Measurements from ENCODE around the gene MMAA.
"Not testable (repeated sequence)": the region's sequence is repeated elsewhere in the genome, so short reads cannot be mapped to it uniquely, and the experiment has no call there.

The MMAA gene

DNA sequence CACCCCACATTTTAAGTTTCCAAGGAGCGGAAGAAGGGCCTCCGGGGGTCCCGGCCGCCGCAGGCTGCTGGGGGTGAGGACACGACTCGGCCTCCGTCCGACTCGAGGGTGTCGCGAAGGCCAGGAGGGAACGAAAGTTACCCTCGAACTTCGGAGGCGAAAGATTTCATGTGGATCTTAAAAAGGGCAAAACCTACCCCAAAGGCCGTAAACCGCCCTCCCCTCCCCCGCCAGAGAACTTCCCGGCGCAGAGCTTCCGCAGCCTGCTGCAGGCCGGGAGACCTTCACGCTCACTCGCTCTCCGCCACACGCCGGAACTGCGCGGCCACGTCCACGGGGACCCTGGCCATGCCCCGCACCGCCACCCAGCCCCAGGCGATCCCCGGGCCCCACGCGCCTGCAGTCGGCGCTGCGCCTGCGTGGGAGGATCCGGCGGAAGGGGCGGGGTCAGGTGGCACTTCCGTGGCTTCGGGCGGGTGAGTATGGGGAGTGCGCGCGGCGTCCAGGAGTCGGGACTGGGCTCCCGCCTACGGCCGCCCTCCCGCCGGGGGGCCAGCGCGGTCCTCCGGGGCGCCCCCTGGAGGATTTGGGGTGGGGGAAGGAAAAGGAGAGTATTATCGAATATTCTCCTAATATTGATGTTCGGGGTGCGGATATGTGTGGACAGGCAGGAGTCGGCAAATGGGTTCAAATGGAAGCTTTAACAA, at the start of gene MMAA:
MMAA (plus strand) TSS at position 454 of the 707 bp plus-strand sequence. CDS start 19,755 bp downstream, outside the sequence.
- peak; percentile 81 to 92 for DNase-seq

DNA sequence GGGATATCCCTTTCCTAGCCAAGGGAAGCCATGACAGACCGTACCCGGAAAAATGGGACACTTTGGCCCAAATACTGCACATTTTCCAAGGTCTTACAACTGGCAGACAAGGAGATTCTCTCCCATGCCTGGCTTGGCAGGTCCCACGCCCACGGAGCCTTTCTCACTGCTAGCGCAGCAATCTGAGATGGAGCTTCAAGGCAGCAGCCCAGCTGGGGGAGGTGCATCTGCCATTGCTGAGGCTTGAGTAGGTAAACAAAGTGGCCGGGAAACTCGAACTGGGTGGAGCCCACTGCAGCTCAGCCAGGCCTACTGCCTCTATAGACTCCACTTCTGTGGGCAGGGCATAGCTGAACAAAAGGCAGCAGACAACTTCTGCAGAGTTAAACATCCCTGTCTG, 44.6 kb upstream of the MMAA start:
- DNase-seq = not testable (repeated sequence)

DNA sequence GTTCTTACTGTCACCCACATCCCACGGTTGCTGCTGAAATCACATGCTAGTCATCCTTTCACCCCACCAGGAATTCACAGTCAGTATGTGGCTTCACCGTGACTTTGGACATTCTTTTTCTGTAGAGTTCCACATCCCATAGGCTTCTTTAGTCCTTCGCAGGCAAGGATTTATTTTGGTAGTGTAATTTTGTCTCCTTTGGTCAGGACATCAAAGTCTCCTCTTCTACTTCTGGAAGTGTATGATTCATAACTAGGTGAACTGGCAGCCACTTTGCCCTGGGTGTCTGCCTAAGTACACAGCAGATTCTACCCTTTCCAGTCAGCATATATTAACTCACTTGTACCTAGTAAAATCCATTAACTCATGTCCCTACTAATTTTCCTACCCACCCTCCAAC, 38.3 kb upstream of the MMAA start:
- no peak for DNase-seq

DNA sequence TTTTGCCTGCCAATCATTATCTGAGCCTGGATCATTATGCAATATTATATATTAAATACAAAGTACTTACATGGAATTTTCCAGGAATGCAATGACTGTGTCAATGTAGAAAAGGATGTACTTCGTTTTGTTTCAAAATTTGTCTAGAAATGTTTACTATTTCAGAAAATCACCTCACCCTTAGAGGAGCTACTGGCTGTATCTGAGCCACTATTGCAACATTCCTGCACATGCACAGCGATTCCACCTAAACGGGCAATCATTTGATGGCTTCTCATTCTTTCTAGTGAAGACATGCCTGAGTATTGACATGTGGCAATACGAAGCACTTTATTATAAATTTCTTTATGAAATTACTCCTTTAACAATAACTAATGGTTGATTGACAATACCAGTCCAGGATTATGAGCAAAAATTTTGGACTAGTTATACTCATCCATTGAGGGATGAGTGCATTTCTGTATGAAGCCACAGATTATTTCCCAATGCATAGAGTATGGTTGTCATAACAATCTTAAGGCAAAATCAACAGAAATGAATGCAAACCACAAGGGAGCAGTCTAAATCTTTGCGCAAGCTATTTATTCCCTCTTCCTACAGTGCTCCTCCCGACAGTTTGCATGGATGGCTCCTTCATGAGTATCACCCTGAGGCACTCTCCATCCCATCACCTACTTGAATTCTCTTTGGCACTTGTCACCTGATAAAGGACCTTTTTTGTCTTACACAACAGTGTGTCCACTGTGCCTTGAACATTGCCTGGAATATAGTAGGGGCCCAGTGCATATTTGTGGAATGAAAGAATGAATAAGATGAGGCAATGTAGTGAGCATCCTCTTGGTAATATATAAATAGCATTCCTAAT, 35.8 kb upstream of the MMAA start:
- no peak for DNase-seq

DNA sequence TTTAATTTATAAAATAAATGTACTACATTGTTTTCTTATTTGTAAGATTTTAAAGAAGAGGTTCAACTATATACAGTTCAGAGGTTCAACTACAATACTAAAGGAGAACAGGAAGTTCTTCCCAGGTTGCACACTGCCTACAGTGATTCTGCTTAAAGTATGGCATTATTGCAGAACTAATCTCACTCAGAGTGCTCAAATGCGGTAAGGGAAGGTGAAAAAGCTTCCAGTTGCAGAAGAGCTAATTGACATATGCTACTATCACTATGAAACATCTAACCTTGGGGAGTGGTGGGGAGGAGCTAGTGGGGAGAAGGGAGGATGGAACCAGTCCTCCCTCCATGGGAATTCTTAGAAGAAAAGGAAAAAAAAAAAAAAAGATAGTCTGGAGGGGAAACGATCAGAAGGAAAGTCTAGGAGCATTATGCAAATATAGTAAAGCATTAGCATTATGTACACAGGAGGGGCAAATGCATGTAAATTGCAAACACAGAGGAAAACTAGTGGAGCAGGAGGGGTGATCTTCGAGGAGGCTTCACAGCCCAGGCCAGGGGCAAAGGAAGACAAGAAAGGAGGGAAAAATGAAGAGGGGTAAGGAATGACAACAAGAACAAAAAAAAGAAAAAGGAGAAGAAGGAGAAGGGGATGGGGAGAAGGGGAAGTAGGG, 32.0 kb upstream of the MMAA start:
- DNase-seq = no peak

DNA sequence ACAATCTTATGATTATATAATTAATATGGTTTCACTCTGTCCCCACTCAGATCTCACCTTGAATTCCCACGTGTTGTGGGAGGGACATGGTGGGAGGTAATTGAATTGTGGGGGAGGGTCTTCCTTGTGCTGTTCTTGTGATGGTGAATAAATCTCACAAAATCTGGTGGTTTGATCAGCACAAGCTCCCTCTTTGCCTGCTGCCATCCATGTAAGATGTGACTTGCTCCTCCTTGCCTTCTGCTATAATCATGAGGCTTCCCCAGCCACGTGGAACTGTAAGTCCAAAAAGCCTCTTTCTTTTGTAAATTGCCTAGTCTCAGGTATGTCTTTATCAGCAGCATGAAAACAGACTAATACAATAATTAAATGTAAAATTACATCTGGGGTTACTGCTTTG, 29.8 kb upstream of the MMAA start:
- not testable (repeated sequence) for DNase-seq

DNA sequence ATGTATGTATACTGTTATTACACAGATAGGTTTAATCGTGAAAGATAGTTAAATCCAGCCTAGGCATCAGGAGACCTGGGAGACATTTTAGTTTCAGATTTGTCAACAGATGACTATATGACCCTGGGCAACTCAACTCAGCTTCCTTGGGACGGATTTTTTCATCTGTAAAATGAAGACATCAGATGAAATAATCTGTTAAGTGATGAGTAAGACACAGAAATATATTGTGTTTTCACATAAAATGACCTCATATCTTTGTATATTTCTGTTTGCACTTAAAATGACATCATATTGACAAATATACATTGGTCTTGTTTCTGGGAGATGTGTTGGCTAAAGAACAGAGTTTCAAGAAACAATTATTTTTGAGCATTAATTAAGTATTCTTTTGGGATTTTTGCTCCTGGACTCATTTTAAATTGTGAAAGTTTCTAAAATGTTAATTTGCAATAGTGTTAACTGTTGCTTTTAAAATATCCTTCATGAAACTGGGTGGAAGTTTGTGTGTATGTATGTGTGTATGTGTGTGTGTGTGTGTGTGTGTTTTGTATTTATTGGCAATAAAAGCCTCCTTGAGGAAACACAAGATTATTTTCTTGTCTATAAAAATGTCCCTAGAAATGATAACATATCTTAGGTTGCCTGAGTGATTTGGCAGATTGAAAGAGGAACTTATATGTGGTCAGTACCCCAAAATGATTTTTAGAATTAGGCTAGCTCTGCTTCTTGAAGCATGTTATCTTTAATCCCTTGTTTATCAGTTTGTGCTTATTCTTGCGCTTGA, 29.1 kb upstream of the MMAA start:
- DNase-seq = no peak

DNA sequence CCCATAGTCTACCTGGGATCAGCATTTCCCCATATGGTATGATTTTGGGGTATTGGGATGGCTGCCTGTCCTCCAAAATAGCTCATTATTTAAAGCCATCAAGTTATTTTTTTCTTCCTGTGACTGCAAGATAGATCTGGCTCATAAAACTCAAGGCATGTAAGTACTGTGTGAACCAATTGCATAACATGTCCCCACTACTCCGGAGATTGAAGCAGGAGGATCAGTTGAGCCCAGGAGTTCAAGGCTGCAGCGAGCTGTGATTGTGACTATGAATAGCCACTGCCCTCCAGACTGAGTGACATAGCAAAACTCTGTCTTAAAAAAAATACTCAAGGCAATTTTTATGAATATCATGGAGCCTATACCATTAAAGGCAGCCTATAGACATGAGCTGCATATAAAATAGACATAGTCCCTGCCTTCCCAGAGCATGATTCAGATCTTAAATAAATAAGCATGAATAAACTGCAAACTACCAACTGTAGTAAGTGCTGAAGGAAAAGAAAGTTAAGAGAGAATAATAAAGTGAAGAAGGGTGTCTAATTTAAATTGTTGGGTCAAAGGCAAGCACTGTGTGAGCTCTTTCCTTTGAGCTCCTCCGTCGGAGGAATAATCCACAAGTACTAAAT, 16.9 kb upstream of the MMAA start:
- DNase-seq = no peak

DNA sequence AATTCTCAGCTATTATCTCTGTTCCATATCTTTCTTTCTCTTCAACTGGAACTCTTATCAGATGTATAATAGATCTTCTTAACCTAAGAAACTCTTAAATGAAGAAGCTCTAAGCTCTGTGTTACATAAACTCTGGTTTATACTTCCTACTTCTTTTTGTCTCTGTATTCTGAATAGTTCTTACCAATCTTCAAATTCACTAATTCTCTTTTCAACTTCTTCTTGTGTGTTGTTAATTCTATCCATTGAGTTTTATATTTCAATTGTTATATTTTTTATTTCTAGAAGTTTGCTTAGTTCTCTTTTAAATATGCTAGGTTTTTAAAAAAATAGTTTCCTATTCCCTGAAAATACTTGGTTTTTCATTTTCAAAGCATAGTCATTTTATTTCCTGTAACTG, 13.2 kb upstream of the MMAA start:
- DNase-seq = no peak

DNA sequence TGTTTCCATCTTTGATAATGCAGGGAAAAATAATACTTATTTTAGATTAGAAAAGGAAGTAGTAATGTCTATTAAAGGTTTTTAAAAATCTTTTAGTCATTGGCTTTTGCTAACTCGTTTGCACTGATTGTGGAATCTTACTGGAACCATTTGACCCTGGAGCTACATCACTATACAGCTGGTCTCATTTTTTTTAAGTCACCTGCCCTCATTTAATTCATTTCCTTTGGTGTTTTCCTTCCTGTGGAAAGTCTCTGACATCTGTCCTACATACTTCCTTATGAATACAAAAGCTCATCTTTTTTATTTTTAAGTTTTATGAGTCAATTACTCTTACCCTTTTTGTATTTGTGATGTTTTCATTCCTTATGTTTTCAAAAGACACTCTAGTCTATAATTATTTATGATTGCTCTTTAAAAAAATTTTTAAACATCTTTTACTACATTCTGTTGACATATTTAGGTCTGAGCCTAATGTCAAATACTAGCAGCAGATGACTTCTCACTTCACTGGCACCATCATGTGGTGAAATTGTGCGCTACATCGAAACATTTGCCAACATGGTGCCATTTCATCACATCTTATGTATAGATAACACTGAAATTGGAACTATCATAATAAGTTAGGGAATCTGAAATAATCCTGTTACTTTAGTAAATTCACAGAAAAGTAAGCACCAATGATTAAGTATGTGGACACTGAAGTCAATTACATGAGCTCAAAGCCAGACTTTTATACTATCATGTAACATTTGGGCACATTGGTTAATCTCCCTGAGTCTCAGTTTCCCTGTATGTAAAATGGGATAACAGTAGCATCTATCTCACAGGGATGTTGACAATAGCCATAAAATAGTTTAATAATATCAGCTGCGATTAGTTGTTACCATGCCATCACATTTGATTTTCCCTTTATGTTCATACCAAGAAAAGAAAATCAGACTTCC, 9.4 kb upstream of the MMAA start:
- DNase-seq = peak; percentile 16 to 54

DNA sequence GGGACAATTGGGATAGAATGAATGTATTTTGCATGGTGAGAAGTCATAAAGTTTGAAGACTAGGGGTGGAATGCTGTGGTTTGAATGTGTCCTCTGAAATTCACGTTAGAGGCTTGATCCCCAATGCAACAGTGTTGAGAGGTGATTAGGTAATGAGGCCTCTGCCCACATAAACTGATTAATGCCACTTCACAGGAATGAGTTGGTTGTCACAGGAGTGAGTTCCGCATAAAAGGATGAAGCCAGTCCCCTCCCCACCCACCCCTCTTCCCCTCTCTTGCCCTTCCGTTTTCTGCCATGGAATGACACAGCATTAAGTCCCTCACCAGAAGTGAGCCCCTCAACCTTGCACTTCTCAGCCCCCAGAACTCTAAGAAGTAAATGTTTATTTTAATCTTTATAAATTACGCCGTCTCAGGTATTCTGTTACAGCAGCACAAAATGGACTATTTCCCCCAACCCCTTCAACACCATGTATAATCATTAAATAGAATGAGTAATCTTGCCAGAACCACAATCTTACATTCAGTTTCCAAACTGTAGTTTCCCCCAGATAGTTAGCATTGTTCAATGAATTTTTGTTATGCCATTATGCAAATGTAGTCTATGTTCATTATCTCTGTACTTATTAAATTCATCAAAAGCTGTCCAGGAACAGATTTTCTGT, 5.5 kb upstream of the MMAA start:
- DNase-seq = no peak

DNA sequence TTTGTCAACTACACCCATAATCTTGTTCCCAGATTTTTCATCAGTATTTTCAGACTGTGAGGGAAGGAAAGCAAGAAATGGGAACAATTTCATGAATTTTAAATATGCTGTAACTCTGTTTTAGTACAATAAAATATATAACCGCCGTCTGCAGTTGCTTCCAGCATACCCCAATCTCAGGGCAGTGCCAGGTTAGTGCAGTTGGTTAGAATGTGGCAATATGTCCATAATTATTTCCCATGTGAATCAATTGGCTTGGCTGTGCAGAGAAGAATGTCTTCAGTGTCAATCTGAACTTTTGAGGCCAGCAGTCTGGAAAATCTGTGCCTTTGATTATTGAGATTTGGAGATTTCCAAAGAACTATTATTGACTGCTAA, 5.0 kb upstream of the MMAA start:
- no peak for DNase-seq

DNA sequence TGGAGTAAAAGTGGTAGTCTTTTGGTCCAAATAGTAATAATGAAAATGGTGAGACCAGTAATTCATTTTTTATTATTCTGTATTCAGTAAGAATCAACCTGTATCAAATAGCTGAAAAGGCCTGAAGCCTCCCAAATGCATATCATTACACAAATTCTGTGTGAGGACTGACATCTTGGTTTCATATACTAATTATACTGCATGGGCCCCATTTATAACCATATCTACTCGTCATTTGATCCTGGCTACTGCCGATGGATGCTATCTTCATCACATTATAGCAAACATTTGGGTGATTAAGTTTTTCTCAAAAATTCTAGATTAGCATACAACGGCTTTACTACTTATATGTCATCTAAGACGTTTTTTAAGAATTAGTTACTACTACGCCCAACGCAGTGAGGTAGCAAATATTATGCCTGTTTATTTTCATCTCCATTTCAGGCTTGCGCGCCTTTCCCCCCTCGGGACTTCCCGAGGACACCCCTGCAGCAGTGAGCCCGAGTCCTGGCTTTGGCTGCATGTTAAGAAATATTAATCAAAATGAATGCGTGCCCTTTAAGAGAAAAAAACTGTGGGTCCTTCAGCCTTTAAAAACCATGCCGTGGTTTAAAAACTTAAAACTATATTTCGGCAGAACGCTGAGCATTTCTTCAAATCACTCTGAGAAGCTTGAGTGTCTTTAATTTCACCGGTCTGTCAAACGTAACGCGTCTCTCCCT, 814 bp upstream of the MMAA start:
- no peak for DNase-seq

DNA sequence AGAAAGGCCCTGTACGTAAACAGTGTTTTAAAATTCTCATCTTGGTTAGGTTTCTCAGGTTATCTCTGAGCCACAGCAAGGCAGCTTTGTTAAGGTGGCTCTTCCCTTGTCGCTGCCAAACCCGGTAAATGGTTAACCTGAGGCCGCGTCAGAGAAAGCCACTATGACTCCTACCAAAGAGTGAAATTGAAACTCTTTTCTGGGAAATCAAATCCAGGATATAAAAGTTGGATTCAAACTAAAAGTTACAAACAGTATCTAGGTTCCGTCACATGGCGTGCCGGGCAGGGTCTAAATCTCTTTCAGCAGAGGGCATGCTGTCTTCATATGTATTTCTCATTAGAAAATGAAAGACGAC, 433 bp downstream of the MMAA start:
- peak; percentile 31 to 33 for DNase-seq

DNA sequence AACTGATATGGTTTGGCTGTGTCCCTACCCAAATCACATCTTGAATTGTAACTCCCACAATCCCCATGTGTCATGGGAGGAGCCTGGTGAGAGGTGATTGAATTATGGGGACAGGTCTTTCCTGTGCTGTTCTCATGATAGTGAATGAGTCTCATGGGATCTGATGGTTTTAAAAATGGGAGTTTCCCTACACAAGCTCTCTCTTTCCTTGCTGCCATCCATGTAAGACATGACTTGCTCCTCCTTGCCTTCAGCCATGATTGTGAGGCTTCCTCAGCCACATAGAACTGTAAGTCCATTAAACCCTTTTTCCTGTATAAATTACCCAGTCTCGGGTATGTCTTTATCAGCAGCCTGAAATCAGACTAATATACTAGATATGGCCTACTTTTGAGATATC, 2.9 kb downstream of the MMAA start:
- not testable (repeated sequence) for DNase-seq

DNA sequence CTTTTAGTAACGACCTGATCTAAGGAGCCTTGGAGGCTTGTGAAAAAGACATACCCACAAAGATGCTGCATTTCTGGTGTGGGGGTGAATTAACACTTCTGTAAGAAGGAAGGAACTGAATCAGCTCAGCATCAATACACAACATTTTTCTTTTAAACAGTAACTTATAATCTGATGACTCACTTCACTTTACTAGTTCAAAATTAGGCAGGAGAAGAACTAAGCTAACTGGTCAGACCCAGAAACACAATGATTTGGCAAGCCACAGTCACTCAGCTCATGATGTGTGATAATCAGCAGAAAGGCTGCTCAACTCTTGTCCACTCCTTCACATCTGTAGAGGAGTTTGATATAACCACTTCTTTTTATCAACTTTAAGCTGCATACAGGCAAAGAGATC, 4.6 kb downstream of the MMAA start:
- DNase-seq = no peak

DNA sequence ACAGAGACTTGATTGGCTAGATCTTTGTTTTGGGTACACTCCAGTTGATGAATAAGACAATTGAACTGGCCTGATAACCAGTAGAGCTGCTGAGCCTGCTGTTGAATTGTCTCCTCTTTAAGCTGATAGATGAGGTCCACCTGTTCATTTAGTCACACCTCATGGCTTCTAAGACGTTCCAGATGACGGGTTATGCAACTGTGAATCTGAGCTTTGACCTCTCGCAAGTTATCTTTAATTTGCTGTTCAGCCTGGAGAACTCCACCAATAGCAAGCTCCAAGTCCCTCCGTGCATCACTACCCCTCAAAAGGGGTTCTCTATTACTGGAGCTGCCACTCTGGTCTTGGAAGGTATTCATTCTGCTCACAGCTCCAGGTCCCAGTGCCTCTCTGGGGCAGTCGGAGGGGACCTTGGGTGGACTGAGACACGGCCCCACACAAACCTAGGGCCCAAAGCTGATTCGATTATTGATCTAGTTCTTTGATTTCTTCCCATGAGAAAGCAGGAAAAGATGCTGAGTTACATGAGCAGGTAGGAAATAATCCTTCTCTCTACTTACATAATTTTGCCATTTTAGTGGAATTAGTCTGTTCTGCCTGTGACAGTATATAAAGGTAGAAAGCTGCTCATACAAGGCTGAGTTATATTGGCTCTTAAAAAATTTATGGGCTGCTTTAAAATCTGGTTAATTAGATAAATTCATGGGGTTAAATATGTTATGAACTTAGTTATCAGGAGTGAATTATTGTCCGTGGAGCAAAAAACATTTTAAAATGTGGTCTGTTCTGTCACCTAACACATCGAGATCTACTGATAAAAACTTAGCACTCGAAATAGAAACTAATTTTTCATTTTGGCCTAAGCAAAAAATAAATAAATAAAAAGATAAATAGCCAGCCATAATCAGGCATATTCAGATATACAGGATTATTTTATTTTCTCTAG, 6.8 kb downstream of the MMAA start:
- no peak for DNase-seq

DNA sequence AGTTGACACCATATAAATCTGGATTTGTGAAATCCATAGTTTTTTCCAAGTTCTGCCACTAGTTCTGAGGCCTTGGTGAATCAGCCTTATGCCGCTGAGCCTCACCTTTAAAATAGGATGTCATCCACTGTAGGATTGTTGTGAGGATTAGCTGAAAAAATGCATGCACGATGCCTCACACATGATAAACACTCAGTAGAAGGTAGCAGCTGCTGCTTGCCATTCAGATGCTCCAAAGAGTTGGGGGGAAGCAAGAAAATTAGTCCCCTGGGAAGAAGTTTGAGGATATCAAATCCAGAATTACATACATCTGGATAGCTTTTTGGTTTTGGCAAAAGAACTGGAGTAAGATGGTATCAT, 7.4 kb downstream of the MMAA start:
- DNase-seq = no peak

DNA sequence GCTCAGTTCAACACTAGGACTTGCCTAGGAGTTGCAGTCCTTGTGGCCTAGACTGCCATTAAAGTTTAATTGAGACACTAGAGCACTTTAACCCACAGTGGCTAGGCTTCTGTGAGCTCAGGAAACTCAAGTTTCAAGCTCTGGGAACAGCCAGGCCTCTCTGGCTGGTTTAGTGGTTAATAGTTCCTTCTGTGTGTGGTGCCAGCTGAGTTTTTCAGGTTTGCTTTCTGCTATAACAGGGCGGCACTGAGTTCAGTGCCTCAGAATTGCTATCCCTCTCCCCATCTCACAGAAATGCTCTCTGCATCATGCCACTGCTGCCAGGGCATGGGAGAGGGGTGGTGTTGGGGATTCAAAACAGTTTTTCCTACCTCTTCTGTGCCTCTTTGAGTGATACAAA, 15.9 kb downstream of the MMAA start:
- no peak for DNase-seq

All from SHP77 (cell line).